IMR-90 (cell line): ENCODE data around the gene TTC3. TPM values are rescaled to one million over a fixed set of nuclear protein-coding genes. Genes with fewer than 3 reads are reported as not detected.

Experiments used
- ATAC-seq: fragments of 200-7000 bp; cut with Tn5 transposase; 2 replicates; pipeline ENCODE4 v1.9.1; 2020; ENCODE audit warnings: low read depth, mild to moderate bottlenecking, moderate library complexity
- BruUV-seq: library from RNA; stranded (reverse); fragments of 400-500 nt; replicated peaks from 2 replicates; lab custom pipeline; 2021; lab: Mats Ljungman, UMichigan
- CTCF ChIA-PET: fragments of 300-600 bp; formaldehyde crosslinking; extraction: SDS; loops from one replicate; lab custom pipeline; 2021; ENCODE audit warnings: antibody characterized with exemption; lab: Yijun Ruan, JAX
- POLR2A ChIA-PET: fragments of 300-600 bp; sonication (Branson Sonifier 250); formaldehyde crosslinking; loops from one replicate; lab custom pipeline; 2022; ENCODE audit warnings: antibody characterized with exemption; ENCODE audit not compliant: unreplicated experiment; lab: Charles Lee
- DNase-seq: peaks from one replicate; pipeline ENCODE4 v3.0.0; 2013
- H2AFZ ChIP-seq: replicated peaks from 2 replicates; pipeline ENCODE3; 2013; ENCODE audit warnings: low read length, mild to moderate bottlenecking; ENCODE audit not compliant: poor library complexity
- H2AK5ac ChIP-seq: 2 replicates; pipeline ENCODE4 v1.6.1; 2013; ENCODE audit warnings: low read depth, low read length, inconsistent platforms
- H2AK9ac ChIP-seq: replicated peaks from 2 replicates; pipeline ENCODE3; 2013; ENCODE audit warnings: mild to moderate bottlenecking, low read depth, low read length, moderate library complexity; ENCODE audit not compliant: poor library complexity
- H2BK120ac ChIP-seq: 2 replicates; pipeline ENCODE4 v1.6.1; 2013; ENCODE audit warnings: low read depth, low read length, inconsistent platforms
- H2BK15ac ChIP-seq: 3 replicates; pipeline ENCODE4 v1.6.1; 2013; ENCODE audit warnings: low read depth, low read length, inconsistent platforms
- H2BK20ac ChIP-seq: 2 replicates; pipeline ENCODE4 v1.6.1; 2013; ENCODE audit warnings: low read depth, mild to moderate bottlenecking, inconsistent platforms, low read length, moderate library complexity
- H2BK5ac ChIP-seq: 2 replicates; pipeline ENCODE4 v1.6.1; 2013; ENCODE audit warnings: mild to moderate bottlenecking, low read depth, low read length, inconsistent platforms; ENCODE audit not compliant: poor library complexity, severe bottlenecking
- H3K14ac ChIP-seq: replicated peaks from 2 replicates; pipeline ENCODE4 v1.6.1; 2013; ENCODE audit warnings: low read depth, low read length, inconsistent platforms
- H3K18ac ChIP-seq: 2 replicates; pipeline ENCODE4 v1.6.1; 2013; ENCODE audit warnings: low read depth, low read length, control low read depth
- H3K23ac ChIP-seq: 2 replicates; pipeline ENCODE4 v1.6.1; 2013; ENCODE audit warnings: low read depth, low read length, inconsistent platforms
- H3K27ac ChIP-seq: 2 replicates; pipeline ENCODE4 v1.5.1; 2013; ENCODE audit warnings: mild to moderate bottlenecking, control low read depth, low read length; ENCODE audit not compliant: insufficient read depth
- H3K27me3 ChIP-seq: 2 replicates; pipeline ENCODE4 v1.6.1; 2013; ENCODE audit warnings: low read length; ENCODE audit not compliant: control insufficient read depth, insufficient read depth
- H3K36me3 ChIP-seq: 2 replicates; pipeline ENCODE4 v1.6.1; 2013; ENCODE audit warnings: low read length, mixed read lengths; ENCODE audit not compliant: control insufficient read depth, insufficient read depth
- H3K4ac ChIP-seq: 2 replicates; pipeline ENCODE4 v1.6.1; 2013; ENCODE audit warnings: low read depth, low read length, inconsistent platforms
- H3K4me1 ChIP-seq: 2 replicates; pipeline ENCODE4 v1.6.1; 2013; ENCODE audit warnings: low read length, mixed read lengths; ENCODE audit not compliant: control insufficient read depth, insufficient read depth
- H3K4me2 ChIP-seq: 2 replicates; pipeline ENCODE4 v1.6.1; 2013; ENCODE audit warnings: low read depth, mild to moderate bottlenecking, control low read depth, low read length, moderate library complexity
- H3K4me3 ChIP-seq: 2 replicates; pipeline ENCODE4 v1.5.1; 2013; ENCODE audit warnings: low read depth, mild to moderate bottlenecking, control low read depth, low read length, moderate library complexity; ENCODE audit not compliant: insufficient read depth
- H3K56ac ChIP-seq: 2 replicates; pipeline ENCODE4 v1.6.1; 2013; ENCODE audit warnings: low read length, inconsistent platforms; ENCODE audit not compliant: insufficient read depth; ENCODE audit errors: extremely low read depth
- H3K79me1 ChIP-seq, 2 experiments: 2 replicates each; pipeline ENCODE4 v1.6.1; 2013; ENCODE audit warnings: low read length in 2 of 2, inconsistent platforms in 1 of 2, low read depth in 1 of 2
- H3K9ac ChIP-seq: 2 replicates; pipeline ENCODE4 v1.6.1; 2013; ENCODE audit warnings: low read depth, low read length, control low read depth
- H3K9me1 ChIP-seq: 2 replicates; pipeline ENCODE4 v1.6.1; 2013; ENCODE audit warnings: low read length, inconsistent platforms; ENCODE audit not compliant: insufficient read depth
- H3K9me3 ChIP-seq: 2 replicates; pipeline ENCODE4 v1.6.1; 2013; ENCODE audit warnings: low read length; ENCODE audit not compliant: control insufficient read depth, insufficient read depth
- H4K20me1 ChIP-seq: 2 replicates; pipeline ENCODE4 v1.6.1; 2013; ENCODE audit warnings: low read length, inconsistent platforms; ENCODE audit not compliant: insufficient read depth
- H4K5ac ChIP-seq: 2 replicates; pipeline ENCODE4 v1.6.1; 2013; ENCODE audit warnings: mild to moderate bottlenecking, low read depth, low read length, control low read depth
- H4K8ac ChIP-seq, 2 experiments: 2 replicates each; pipeline ENCODE4 v1.6.1; 2013; ENCODE audit warnings: low read depth in 2 of 2, low read length in 2 of 2, control low read depth in 1 of 2, inconsistent platforms in 1 of 2
- H4K91ac ChIP-seq: 2 replicates; pipeline ENCODE4 v1.6.1; 2013; ENCODE audit warnings: low read depth, low read length, inconsistent platforms; ENCODE audit not compliant: insufficient read depth
- BHLHE40 ChIP-seq: fragments of 150-350 bp; IDR thresholded peaks from 2 replicates; pipeline ENCODE4 v1.6.1; 2016; ENCODE audit warnings: mild to moderate bottlenecking, low read depth, low read length
- CEBPB ChIP-seq: IDR thresholded peaks from 2 replicates; pipeline ENCODE4 v1.6.1; 2012; ENCODE audit warnings: low read depth, low read length, improper control_type of control experiment
- CHD1 ChIP-seq: IDR thresholded peaks from 2 replicates; pipeline ENCODE4 v1.6.1; 2012; ENCODE audit warnings: low read depth, low read length, improper control_type of control experiment
- CTCF ChIP-seq: conservative IDR thresholded peaks from 2 replicates; pipeline ENCODE4 v1.5.1; 2012; ENCODE audit warnings: mild to moderate bottlenecking, low read depth, low read length, improper control_type of control experiment
- ELK1 ChIP-seq: fragments of 150-350 bp; IDR thresholded peaks from 2 replicates; pipeline ENCODE4 v1.6.1; 2016; ENCODE audit warnings: low read depth, mild to moderate bottlenecking, low read length, moderate library complexity, borderline replicate concordance
- FOS ChIP-seq: fragments of 150-350 bp; IDR thresholded peaks from 2 replicates; pipeline ENCODE4 v1.6.1; 2016; ENCODE audit warnings: low read depth, low read length
- MAFK ChIP-seq: IDR thresholded peaks from 2 replicates; pipeline ENCODE4 v1.6.1; 2012; ENCODE audit warnings: low read depth, low read length, improper control_type of control experiment
- MAZ ChIP-seq: IDR thresholded peaks from 2 replicates; pipeline ENCODE4 v1.6.1; 2012; ENCODE audit warnings: low read depth, mild to moderate bottlenecking, low read length, improper control_type of control experiment, moderate library complexity, borderline replicate concordance
- MXI1 ChIP-seq: IDR thresholded peaks from 2 replicates; pipeline ENCODE4 v1.6.1; 2012; ENCODE audit warnings: low read depth, mild to moderate bottlenecking, low read length, moderate library complexity, borderline replicate concordance
- NFE2L2 ChIP-seq: fragments of 150-350 bp; IDR thresholded peaks from 2 replicates; pipeline ENCODE4 v1.6.1; 2016; ENCODE audit warnings: low read depth, mild to moderate bottlenecking, low read length
- POLR2A ChIP-seq: IDR thresholded peaks from 2 replicates; pipeline ENCODE4 v1.6.1; 2012; ENCODE audit warnings: mild to moderate bottlenecking, low read depth, low read length
- RAD21 ChIP-seq: IDR thresholded peaks from 2 replicates; pipeline ENCODE4 v1.6.1; 2012; ENCODE audit warnings: low read length, improper control_type of control experiment
- RCOR1 ChIP-seq: IDR thresholded peaks from 2 replicates; pipeline ENCODE4 v1.6.1; 2012; ENCODE audit warnings: mild to moderate bottlenecking, low read length, improper control_type of control experiment; ENCODE audit not compliant: insufficient replicate concordance
- RFX5 ChIP-seq: IDR thresholded peaks from 2 replicates; pipeline ENCODE4 v1.8.0; 2012; ENCODE audit warnings: low read depth, mild to moderate bottlenecking, low read length, moderate library complexity
- SMC3 ChIP-seq: fragments of 150-350 bp; IDR thresholded peaks from 2 replicates; pipeline ENCODE4 v1.6.1; 2016; ENCODE audit warnings: low read depth, mild to moderate bottlenecking, antibody characterized with exemption, low read length, moderate library complexity
- USF2 ChIP-seq: fragments of 150-350 bp; IDR thresholded peaks from 2 replicates; pipeline ENCODE4 v1.6.1; 2017; ENCODE audit warnings: mild to moderate bottlenecking, antibody characterized with exemption, low read length, low read depth
- WGBS, 2 experiments: methylation state at CpG; one replicate each; pipeline versions ENCODE4 v1.1.5 to v1.1.7; 2013; ENCODE audit warnings: missing lambda C conversion rate in 2 of 2; ENCODE audit not compliant: insufficient read length in 1 of 2; ENCODE audit errors: extremely low coverage in 2 of 2; 5-methylcytosine and 5-hydroxymethylcytosine counted together
- dilution Hi-C: fragments of 300-500 bp; cut with HindIII; formaldehyde crosslinking; loops from one replicate; pipeline ENCODE4 v1.14.3; 2018; ENCODE audit warnings: low sequenced_read_pairs; ENCODE audit not compliant: unreplicated experiment
- in situ Hi-C: fragments of 300-500 bp; cut with MboI; formaldehyde crosslinking; loops from 3 replicates; pipeline ENCODE4 v1.14.3; 2019; ENCODE audit warnings: low sequenced_read_pairs, inconsistent platforms, mixed read lengths
- intact Hi-C: fragments of 100-400 bp; cut with micrococcal nuclease; formaldehyde crosslinking; loops from 2 replicates; pipeline ENCODE4 v1.10.0; 2022
- polyA plus RNA-seq, 3 experiments: library from polyadenylated mRNA; depleted of rRNA; stranded (reverse); fragments of >200 nt; gene quantifications; 2 replicates each; pipeline ENCODE4 v1.2.3, GENCODE V29; 2012; ENCODE audit warnings: low replicate concordance in 1 of 3
- total RNA-seq: library from RNA; depleted of rRNA; stranded (reverse); fragments of >200 nt; gene quantifications from 2 replicates; pipeline ENCODE4 v1.2.3, GENCODE V29; 2012

The TTC3 gene
- total and polyA plus RNA-seq, 2 of the 4 experiments (the other 2 are of a cell fraction): 96.7 to 293 TPM

- peaks cover 11 to 24% of the 10 kb centered on the region in 2 experiments; a peak in 3 of 4 replicates for H3K79me1 ChIP-seq
- TF ChIP-seq CEBPB: no peak
- no peak for TF ChIP-seq USF2
- no peak for TF ChIP-seq CTCF
- TF ChIP-seq FOS: no peak
- TF ChIP-seq POLR2A: no peak
- no peak for TF ChIP-seq RFX5
- no peak for TF ChIP-seq CHD1
- TF ChIP-seq ELK1: no peak
- TF ChIP-seq RAD21: no peak
- TF ChIP-seq SMC3: no peak
- TF ChIP-seq RCOR1: no peak
- no peak for TF ChIP-seq BHLHE40
- TF ChIP-seq NFE2L2: no peak
- no peak for TF ChIP-seq MAZ
- TF ChIP-seq MAFK: no peak
- no peak for TF ChIP-seq MXI1
- H2BK120ac ChIP-seq: no peak overlapping the region
- no peak overlapping the region for H3K14ac ChIP-seq
- H3K27ac ChIP-seq: no peak overlapping the region
- no peak overlapping the region for H2AFZ ChIP-seq
- no peaks in the 10 kb centered on the region for H4K20me1 ChIP-seq
- H3K36me3 ChIP-seq: peaks cover 51% of the 10 kb centered on the region
- no peak overlapping the region for H3K9ac ChIP-seq
- DNase-seq (no peak), ATAC-seq (no peak)
- H4K8ac ChIP-seq: no peak overlapping the region
- H3K9me1 ChIP-seq: peaks cover 4% of the 10 kb centered on the region; the same call in 1 of the 2 replicates
- in situ Hi-C loops (no loop called here), dilution Hi-C loops (no loop called here), intact Hi-C loops (no loop called here)
- H3K18ac ChIP-seq: no peak overlapping the region
- H2AK9ac ChIP-seq: no peak overlapping the region
- no peak overlapping the region for H3K4me3 ChIP-seq
- no peak overlapping the region for H3K56ac ChIP-seq
- H2BK20ac ChIP-seq: no peak overlapping the region
- no peak overlapping the region for H2BK5ac ChIP-seq
- H3K27me3 ChIP-seq: no peaks in the 10 kb centered on the region
- ChIA-PET POLR2A (no interaction called here), CTCF (no interaction called here)
- H2BK15ac ChIP-seq: no peak overlapping the region
- H3K9me3 ChIP-seq: no peaks in the 10 kb centered on the region
- H4K91ac ChIP-seq: no peak overlapping the region
- H3K4ac ChIP-seq: no peak overlapping the region
- H3K23ac ChIP-seq: no peak overlapping the region
- BruUV-seq: no TSS peak
- H4K5ac ChIP-seq: no peak overlapping the region
- H3K4me1 ChIP-seq: no peaks in the 10 kb centered on the region
- H2AK5ac ChIP-seq: no peak overlapping the region
- no peak overlapping the region for H3K4me2 ChIP-seq
- 97% methylated on average over 8 of the region's 9 CpGs; no CpG with 5 or more reads in 1 of the 2 experiments for WGBS, 2 experiments
Observed at GRCh38 chr21:37233551-37234146, 160.6 kb downstream of the TTC3 start.
